GM10266 (cell line): ENCODE results near the gene ZNF189.

Experiments used
- DNase-seq: peaks from one replicate; pipeline ENCODE4 v3.0.0; 2012; ENCODE audit errors: extremely low spot score
- TF ChIP-seq, protein P1 (sequence below): IDR thresholded peaks from 2 replicates; pipeline ENCODE4 v1.5.1; 2012; ENCODE audit warnings: mild to moderate bottlenecking, low read depth; ENCODE audit not compliant: control insufficient read depth, insufficient read depth; ENCODE audit errors: missing control alignments

The ZNF189 gene

GRCh38 chr9:101440714-101441230 lies 42.1 kb downstream of the ZNF189 start:
- DNase-seq = no peak
- TF ChIP-seq, protein P1, sequence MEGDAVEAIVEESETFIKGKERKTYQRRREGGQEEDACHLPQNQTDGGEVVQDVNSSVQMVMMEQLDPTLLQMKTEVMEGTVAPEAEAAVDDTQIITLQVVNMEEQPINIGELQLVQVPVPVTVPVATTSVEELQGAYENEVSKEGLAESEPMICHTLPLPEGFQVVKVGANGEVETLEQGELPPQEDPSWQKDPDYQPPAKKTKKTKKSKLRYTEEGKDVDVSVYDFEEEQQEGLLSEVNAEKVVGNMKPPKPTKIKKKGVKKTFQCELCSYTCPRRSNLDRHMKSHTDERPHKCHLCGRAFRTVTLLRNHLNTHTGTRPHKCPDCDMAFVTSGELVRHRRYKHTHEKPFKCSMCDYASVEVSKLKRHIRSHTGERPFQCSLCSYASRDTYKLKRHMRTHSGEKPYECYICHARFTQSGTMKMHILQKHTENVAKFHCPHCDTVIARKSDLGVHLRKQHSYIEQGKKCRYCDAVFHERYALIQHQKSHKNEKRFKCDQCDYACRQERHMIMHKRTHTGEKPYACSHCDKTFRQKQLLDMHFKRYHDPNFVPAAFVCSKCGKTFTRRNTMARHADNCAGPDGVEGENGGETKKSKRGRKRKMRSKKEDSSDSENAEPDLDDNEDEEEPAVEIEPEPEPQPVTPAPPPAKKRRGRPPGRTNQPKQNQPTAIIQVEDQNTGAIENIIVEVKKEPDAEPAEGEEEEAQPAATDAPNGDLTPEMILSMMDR = no peak

DNA sequence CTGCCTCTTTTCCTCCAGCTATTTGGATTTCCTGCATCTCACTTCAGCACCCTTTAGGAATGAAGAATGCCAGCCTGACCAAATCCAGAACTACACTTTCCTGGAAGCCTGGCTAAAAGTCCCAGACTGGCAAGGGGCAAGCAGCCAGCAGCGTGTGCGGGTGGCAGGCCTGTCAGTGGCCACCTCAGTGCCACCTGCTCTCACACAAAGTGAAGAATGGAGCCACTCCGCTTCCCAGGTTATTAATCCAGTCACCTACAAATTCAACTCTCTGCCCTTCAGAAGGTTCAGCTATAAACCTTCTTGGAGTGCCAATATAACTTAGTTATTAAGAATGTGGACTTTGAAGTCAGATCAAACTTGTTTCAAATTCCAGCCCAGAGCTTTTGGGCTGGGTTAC lies 43.7 kb downstream of the ZNF189 start:
- DNase-seq = no peak

DNA sequence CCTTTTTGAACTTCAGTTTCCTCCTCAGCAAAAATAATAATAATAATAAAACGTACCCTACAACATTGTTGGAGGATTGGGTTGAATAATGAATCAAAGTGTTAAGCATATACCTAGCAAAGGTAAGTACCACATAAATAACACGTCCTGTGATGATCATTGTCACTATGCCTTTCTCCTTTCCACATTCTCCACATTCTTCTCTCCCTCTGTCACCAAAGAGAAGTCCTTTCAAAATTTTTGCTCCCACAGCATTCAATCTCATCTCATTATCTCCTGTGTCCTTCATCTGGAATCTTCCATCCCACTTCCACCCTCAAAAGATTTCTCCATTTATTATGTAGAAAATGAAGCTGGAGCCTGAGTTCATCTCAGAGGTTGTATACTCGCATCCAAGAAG lies 44.1 kb downstream of the ZNF189 start:
- TF ChIP-seq, protein P1 = no peak
- no peak for DNase-seq

More for the DNA sequence above, 43.7 kb downstream of the ZNF189 start:
- TF ChIP-seq, protein P1 = no peak

DNA sequence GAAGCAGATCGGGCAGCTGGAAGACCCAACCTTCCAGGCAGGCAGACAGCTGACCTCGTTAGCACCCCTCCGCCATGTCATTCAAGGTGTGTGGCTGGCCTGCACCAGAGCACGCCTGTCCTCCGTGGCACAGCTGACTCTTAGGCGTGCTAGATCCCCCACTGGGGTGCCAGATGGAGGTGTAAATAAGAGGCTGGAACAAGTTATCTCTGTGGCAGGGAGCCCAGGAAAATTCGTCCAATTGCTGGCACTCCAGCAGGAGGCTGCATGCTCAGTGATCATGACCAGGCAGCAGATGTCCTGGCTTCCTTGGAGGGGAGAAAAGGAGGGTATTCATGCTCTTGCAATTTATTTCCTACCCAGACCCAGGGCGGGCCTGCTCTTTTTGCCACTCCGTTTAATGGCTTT lies 44.7 kb downstream of the ZNF189 start:
- DNase-seq = no peak
- TF ChIP-seq, protein P1 = no peak

DNA sequence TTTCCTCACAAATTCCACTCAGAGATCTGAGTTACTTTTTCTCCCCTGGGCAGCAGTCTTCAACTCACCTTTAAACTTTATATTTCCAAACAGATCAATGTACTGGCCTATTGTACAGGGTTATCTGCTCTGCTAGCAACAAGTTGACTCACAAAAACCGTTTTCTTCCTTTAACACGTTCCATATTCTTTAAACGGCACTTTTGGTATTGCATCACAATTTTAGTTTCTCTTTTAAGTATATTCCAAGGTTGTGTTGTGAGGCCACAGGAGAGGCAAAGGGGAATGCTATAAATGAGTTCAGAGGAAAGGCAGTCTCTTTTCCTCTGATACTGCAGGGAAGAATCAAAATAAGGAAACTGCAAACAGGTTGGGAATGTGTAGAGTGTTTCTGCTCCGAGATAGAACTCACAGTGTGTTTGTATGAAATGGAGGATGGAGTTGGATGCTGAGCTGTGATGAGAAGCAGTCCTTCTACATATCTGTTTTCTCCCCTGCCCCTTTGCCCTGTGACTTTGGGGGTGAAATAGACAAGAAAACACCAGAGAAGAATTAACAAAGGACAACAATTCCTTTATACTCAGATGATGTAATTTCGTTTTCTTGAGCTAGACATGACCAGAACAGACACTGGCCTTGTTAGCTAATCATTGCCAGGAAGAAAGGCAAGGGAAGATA lies 46.8 kb downstream of the ZNF189 start:
- TF ChIP-seq, protein P1 = no peak
- DNase-seq = no peak

GRCh38 chr9:101446732-101447131 lies 48.1 kb downstream of the ZNF189 start:
- TF ChIP-seq, protein P1 = no peak
- DNase-seq = no peak

- DNase-seq = no peak
- TF ChIP-seq, protein P1 = no peak
Observed at GRCh38 chr9:101448680-101449070, 50.0 kb downstream of the ZNF189 start.
